PC-3 (cell line): Measurements from ENCODE around the gene TNFAIP8. TPM values are rescaled to one million over a fixed set of nuclear protein-coding genes. Genes with fewer than 3 reads are reported as not detected.

ENCODE experiments used
- ATAC-seq: fragments of 200-7000 bp; cut with Tn5 transposase; 2 replicates; pipeline ENCODE4 v1.9.1; 2020; ENCODE audit warnings: mild to moderate bottlenecking, moderate library complexity
- BruUV-seq: library from RNA; stranded (reverse); fragments of 400-500 nt; replicated peaks from 2 replicates; lab custom pipeline; 2021; lab: Mats Ljungman, UMichigan
- CTCF ChIA-PET: fragments of 300-600 bp; sonication (Branson Sonifier 250); formaldehyde crosslinking; loops from one replicate; lab custom pipeline; 2022; ENCODE audit warnings: antibody characterized with exemption; lab: Charles Lee
- POLR2A ChIA-PET: fragments of 300-600 bp; sonication (Branson Sonifier 250); formaldehyde crosslinking; loops from one replicate; lab custom pipeline; 2022; ENCODE audit warnings: antibody characterized with exemption; ENCODE audit not compliant: unreplicated experiment; lab: Charles Lee
- DNase-seq: peaks from one replicate; pipeline ENCODE4 v3.0.0-alpha.2; 2015
- H2AFZ ChIP-seq: fragments of 300-600 bp; sonication (generic); 2 replicates; pipeline ENCODE4 v1.6.0; 2016; ENCODE audit warnings: antibody characterized with exemption, low read length
- H3F3A ChIP-seq: fragments of 300-600 bp; sonication (generic); one replicate; pipeline ENCODE4 v1.6.0; 2017; ENCODE audit warnings: antibody characterized with exemption, low read length, control low read depth, mild to moderate bottlenecking; ENCODE audit not compliant: unreplicated experiment
- H3K27ac ChIP-seq: fragments of 300-600 bp; sonication (generic); 2 replicates; pipeline ENCODE4 v1.5.1; 2016; ENCODE audit warnings: mild to moderate bottlenecking, low read length
- H3K27me3 ChIP-seq: fragments of 300-600 bp; sonication (generic); 2 replicates; pipeline ENCODE4 v1.6.1; 2016; ENCODE audit warnings: low read length, mixed read lengths
- H3K36me3 ChIP-seq: fragments of 300-600 bp; sonication (generic); 2 replicates; pipeline ENCODE4 v1.6.1; 2016; ENCODE audit warnings: low read depth, mixed run types, low read length, mixed read lengths
- H3K4me1 ChIP-seq: fragments of 300-600 bp; sonication (generic); 2 replicates; pipeline ENCODE4 v1.5.1; 2016; ENCODE audit warnings: low read length; ENCODE audit not compliant: insufficient read depth
- H3K4me2 ChIP-seq: fragments of 300-600 bp; sonication (generic); 2 replicates; pipeline ENCODE4 v1.6.0; 2016; ENCODE audit warnings: low read length
- H3K4me3 ChIP-seq: fragments of 300-600 bp; sonication (generic); 2 replicates; pipeline ENCODE4 v1.5.1; 2016; ENCODE audit warnings: mild to moderate bottlenecking, low read length, mixed read lengths
- H3K79me2 ChIP-seq: fragments of 300-600 bp; sonication (generic); 2 replicates; pipeline ENCODE4 v1.6.1; 2017; ENCODE audit warnings: low read length, mixed read lengths
- H3K9ac ChIP-seq: fragments of 300-600 bp; sonication (generic); 2 replicates; pipeline ENCODE4 v1.6.0; 2016; ENCODE audit warnings: mild to moderate bottlenecking, low read length
- H3K9me2 ChIP-seq: fragments of 300-600 bp; sonication (generic); replicated peaks from 2 replicates; pipeline ENCODE4 v1.6.1; 2016; ENCODE audit warnings: mixed run types, low read length, mixed read lengths
- H3K9me3 ChIP-seq: fragments of 300-600 bp; sonication (generic); 2 replicates; pipeline ENCODE4 v1.6.1; 2016; ENCODE audit warnings: low read length, mixed read lengths
- H4K20me1 ChIP-seq: fragments of 300-600 bp; sonication (generic); 2 replicates; pipeline ENCODE4 v1.6.1; 2016; ENCODE audit warnings: low read length, mixed read lengths
- EZH2 ChIP-seq: fragments of 300-600 bp; sonication (generic); IDR thresholded peaks from one replicate; pipeline ENCODE4 v1.6.1; 2017; ENCODE audit warnings: antibody characterized with exemption, mild to moderate bottlenecking, low read length; ENCODE audit not compliant: unreplicated experiment
- EZH2phosphoT487 ChIP-seq: fragments of 300-600 bp; sonication (generic); IDR thresholded peaks from 2 replicates; pipeline ENCODE4 v1.6.1; 2018; ENCODE audit warnings: mild to moderate bottlenecking, antibody characterized with exemption, low read length, borderline replicate concordance
- intact Hi-C: fragments of 100-400 bp; cut with micrococcal nuclease; formaldehyde crosslinking; loops from 2 replicates; pipeline ENCODE4 v1.9.0; 2023
- total RNA-seq: library from RNA; depleted of rRNA; stranded (reverse); fragments of >200 nt; gene quantifications from 2 replicates; pipeline ENCODE4 v1.2.3, GENCODE V29; 2014
- TF ChIP-seq, protein P1 (sequence below): fragments of 300-600 bp; sonication (generic); conservative IDR thresholded peaks from 2 replicates; pipeline ENCODE4 v1.5.1; 2017; ENCODE audit warnings: antibody characterized with exemption, low read depth, mild to moderate bottlenecking, low read length

TNFAIP8 gene
- total RNA-seq, 1 experiment from 2014 or later = 20.0 TPM

DNA sequence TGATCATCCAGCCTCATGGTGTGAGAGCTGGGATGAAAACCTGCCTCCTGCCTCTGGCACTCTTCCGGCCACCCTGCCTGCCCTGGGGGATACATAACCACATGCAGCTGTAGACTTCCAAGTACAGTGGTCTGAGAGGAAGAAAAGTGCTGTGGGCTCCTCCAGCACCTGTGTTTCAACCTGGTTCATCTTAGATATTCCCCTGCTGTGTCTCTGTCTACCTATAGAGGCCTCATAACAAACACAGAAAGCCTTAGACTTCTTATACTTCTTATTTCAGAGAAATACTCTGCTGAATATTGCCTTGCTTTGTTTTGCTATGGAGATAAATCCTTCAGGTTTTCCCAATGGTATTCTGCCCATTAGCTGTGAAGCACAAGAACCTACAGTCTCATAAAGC is 19.6 kb upstream of the TNFAIP8 start:
- BruUV-seq = no TSS peak
- Histone ChIP-seq H3K36me3 (no peaks in the 10 kb centered on the region), H3K79me2 (no peaks in the 10 kb centered on the region), H3K9me2 (no peaks in the 10 kb centered on the region), H3K4me2 (no peak overlapping the region), H4K20me1 (no peaks in the 10 kb centered on the region), H2AFZ (no peak overlapping the region), H3K4me1 (peaks cover 3% of the 10 kb centered on the region; the same call in 1 of the 2 replicates), H3K9me3 (no peaks in the 10 kb centered on the region), H3K27me3 (no peaks in the 10 kb centered on the region), H3K27ac (no peak overlapping the region), H3K4me3 (no peak overlapping the region), H3K9ac (no peak overlapping the region), H3F3A (no peaks in the 10 kb centered on the region)
- CTCF ChIA-PET = interaction anchor here (0.6 kb wide), 2 partner anchors 76 to 319 kb away, joined by 3 to 4 read pairs; no protein-coding TSS in a partner anchor
- ATAC-seq = no peak
- TF ChIP-seq EZH2phosphoT487 (no peak), EZH2 (no peak)
- TF ChIP-seq, protein P1, sequence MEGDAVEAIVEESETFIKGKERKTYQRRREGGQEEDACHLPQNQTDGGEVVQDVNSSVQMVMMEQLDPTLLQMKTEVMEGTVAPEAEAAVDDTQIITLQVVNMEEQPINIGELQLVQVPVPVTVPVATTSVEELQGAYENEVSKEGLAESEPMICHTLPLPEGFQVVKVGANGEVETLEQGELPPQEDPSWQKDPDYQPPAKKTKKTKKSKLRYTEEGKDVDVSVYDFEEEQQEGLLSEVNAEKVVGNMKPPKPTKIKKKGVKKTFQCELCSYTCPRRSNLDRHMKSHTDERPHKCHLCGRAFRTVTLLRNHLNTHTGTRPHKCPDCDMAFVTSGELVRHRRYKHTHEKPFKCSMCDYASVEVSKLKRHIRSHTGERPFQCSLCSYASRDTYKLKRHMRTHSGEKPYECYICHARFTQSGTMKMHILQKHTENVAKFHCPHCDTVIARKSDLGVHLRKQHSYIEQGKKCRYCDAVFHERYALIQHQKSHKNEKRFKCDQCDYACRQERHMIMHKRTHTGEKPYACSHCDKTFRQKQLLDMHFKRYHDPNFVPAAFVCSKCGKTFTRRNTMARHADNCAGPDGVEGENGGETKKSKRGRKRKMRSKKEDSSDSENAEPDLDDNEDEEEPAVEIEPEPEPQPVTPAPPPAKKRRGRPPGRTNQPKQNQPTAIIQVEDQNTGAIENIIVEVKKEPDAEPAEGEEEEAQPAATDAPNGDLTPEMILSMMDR = no peak
- intact Hi-C loops = loop anchor here (5.0 kb wide), 2 partner anchors 76 to 314 kb away; no protein-coding TSS in a partner anchor
- no peak for DNase-seq
- POLR2A ChIA-PET = no interaction called here

DNA sequence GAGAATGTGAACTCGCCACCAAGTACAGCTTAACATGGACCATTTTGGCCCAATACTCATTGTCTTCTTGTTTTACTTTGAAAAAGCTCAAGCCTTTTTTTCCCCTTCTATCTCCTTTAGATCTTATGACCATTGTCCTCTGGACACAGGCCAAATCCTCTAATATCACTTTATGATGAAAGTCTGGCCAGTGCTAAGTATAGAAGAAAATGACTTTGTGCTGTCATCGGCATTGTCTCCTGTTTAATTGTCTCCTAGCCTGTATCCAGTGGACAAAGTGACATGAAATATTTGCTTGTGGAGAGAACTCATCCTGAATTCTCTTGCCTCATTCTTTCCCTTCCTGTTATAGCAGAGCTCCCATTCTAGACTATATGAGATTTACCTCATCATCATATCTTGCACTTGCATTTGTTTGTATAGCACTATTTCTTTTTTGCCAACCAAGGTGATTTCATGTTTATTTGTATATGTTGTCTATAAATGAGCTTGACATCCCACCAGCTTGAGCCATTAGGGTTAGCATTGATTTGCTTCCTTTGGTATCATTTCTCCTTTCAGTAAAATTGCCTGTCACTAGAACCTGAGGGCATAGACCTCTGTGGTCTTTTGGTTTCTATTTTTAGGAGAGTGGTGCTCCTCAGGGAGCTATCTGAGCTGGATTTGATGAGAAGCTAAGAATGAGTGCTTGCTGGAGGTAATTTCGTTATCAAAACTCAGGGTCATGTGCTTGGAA is 18.8 kb upstream of the TNFAIP8 start:
- intact Hi-C loops = loop anchor here (5.0 kb wide), 2 partner anchors 75 to 315 kb away; no protein-coding TSS in a partner anchor
- ChIA-PET CTCF (interaction anchor here (0.6 kb wide), 1 partner anchor 320 kb away, joined by 4 read pairs; no protein-coding TSS in a partner anchor), POLR2A (no interaction called here)
- H3K79me2 ChIP-seq = no peaks in the 10 kb centered on the region
- H3F3A ChIP-seq = no peaks in the 10 kb centered on the region
- no peak overlapping the region for H3K4me2 ChIP-seq
- H3K4me3 ChIP-seq = no peak overlapping the region
- no peaks in the 10 kb centered on the region for H3K9me3 ChIP-seq
- peaks cover 3% of the 10 kb centered on the region; the same call in 1 of the 2 replicates for H3K4me1 ChIP-seq
- H2AFZ ChIP-seq = no peak overlapping the region
- DNase-seq (no peak), ATAC-seq (no peak)
- H3K27me3 ChIP-seq = no peaks in the 10 kb centered on the region
- no peak overlapping the region for H3K27ac ChIP-seq
- no peaks in the 10 kb centered on the region for H3K36me3 ChIP-seq
- H4K20me1 ChIP-seq = no peaks in the 10 kb centered on the region
- BruUV-seq = no TSS peak
- no peak overlapping the region for H3K9ac ChIP-seq
- H3K9me2 ChIP-seq = no peaks in the 10 kb centered on the region
- no peak for TF ChIP-seq EZH2
- TF ChIP-seq, protein P1 = no peak
- TF ChIP-seq EZH2phosphoT487 = no peak
